Transverse colon (tissue), 4 donors: Measurements from ENCODE around the gene PLB1.

Experiments
- POLR2A ChIP-seq: fragments of 450-650 bp; IDR thresholded peaks from one replicate; pipeline ENCODE4 v1.6.1; 2016; ENCODE audit warnings: antibody characterized with exemption, mild to moderate bottlenecking, moderate library complexity
- POLR2AphosphoS5 ChIP-seq, 3 donors: sonication (generic); formaldehyde crosslinking; IDR thresholded peaks; one replicate each; pipeline ENCODE4 v1.6.1; 2016; ENCODE audit warnings: antibody characterized with exemption in 3 of 3
- TF ChIP-seq, protein P1 (sequence below), 5 experiments: fragments of 200-600 bp in 3 of 5; fragments of 450-650 bp in 2 of 5; sonication (generic) in 3 of 5; IDR thresholded peaks; 1 replicate in 2 of 5; 2 replicates in 3 of 5; pipeline ENCODE4 v1.5.1; 2016 to 2017; ENCODE audit warnings: antibody characterized with exemption in 5 of 5, inconsistent platforms in 3 of 5, mild to moderate bottlenecking in 2 of 5, moderate library complexity in 1 of 5

DNA sequence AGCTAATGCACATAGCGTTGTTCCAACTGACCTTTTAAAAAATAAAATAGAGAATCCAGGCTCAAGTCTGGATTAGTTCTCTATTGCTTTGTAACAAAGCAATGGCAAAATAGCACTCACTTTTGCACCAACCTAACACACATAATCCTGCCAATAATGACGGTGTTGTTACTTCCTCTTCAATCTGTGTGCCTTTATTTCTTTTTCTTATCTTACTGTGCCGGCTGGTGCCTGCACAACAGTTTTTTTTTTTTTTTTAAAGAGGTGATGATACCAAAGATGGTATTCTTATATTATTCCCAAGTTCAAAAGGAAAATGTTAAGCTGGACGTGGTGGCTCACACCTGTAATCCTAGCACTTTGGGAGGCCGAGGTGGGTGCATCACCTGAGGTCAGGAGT lies 3.4 kb downstream of the PLB1 start:
- TF ChIP-seq, protein P1, sequence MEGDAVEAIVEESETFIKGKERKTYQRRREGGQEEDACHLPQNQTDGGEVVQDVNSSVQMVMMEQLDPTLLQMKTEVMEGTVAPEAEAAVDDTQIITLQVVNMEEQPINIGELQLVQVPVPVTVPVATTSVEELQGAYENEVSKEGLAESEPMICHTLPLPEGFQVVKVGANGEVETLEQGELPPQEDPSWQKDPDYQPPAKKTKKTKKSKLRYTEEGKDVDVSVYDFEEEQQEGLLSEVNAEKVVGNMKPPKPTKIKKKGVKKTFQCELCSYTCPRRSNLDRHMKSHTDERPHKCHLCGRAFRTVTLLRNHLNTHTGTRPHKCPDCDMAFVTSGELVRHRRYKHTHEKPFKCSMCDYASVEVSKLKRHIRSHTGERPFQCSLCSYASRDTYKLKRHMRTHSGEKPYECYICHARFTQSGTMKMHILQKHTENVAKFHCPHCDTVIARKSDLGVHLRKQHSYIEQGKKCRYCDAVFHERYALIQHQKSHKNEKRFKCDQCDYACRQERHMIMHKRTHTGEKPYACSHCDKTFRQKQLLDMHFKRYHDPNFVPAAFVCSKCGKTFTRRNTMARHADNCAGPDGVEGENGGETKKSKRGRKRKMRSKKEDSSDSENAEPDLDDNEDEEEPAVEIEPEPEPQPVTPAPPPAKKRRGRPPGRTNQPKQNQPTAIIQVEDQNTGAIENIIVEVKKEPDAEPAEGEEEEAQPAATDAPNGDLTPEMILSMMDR (IDR thresholded peaks at IDR 0.05), result no peak
- no peak for TF ChIP-seq POLR2AphosphoS5 (IDR thresholded peaks at IDR 0.05)
- TF ChIP-seq POLR2A, result no peak
